Rectal smooth muscle tissue (tissue), 1 donor: ENCODE measurements around the gene FAM184B.

Source experiments
- H3K27ac ChIP-seq: one replicate; pipeline ENCODE4 v1.7.0; 2013; ENCODE audit warnings: low read depth, low read length, inconsistent platforms
- H3K27me3 ChIP-seq: one replicate; pipeline ENCODE4 v1.7.0; 2013; ENCODE audit warnings: low read length; ENCODE audit not compliant: control insufficient read depth, insufficient read depth
- H3K36me3 ChIP-seq: one replicate; pipeline ENCODE4 v1.7.0; 2013; ENCODE audit warnings: low read length; ENCODE audit not compliant: control insufficient read depth, insufficient read depth
- H3K4me1 ChIP-seq: one replicate; pipeline ENCODE4 v1.7.0; 2013; ENCODE audit warnings: low read length; ENCODE audit not compliant: control insufficient read depth, insufficient read depth
- H3K4me3 ChIP-seq: one replicate; pipeline ENCODE4 v1.7.0; 2013; ENCODE audit warnings: low read length
- H3K9ac ChIP-seq: one replicate; pipeline ENCODE4 v1.7.0; 2013; ENCODE audit warnings: low read length

FAM184B gene

GRCh38 chr4:17599826-17600225, 181.6 kb downstream of the FAM184B start:
- Histone ChIP-seq H3K27ac (no peak overlapping the region), H3K36me3 (peaks cover 18% of the 10 kb centered on the region), H3K4me1 (no peaks in the 10 kb centered on the region), H3K27me3 (no peaks in the 10 kb centered on the region), H3K9ac (no peak overlapping the region), H3K4me3 (no peak overlapping the region)

- no peak overlapping the region for H3K4me3 ChIP-seq
- H3K9ac ChIP-seq, result no peak overlapping the region
- peaks cover 23% of the 10 kb centered on the region for H3K36me3 ChIP-seq
- no peak overlapping the region for H3K27ac ChIP-seq
- H3K27me3 ChIP-seq, result no peaks in the 10 kb centered on the region
- H3K4me1 ChIP-seq, result no peaks in the 10 kb centered on the region
These were observed 183.9 kb downstream of the FAM184B start for GRCh38 chr4:17597517-17597916.

GRCh38 chr4:17595471-17596005, 185.9 kb downstream of the FAM184B start:
- H3K4me3 ChIP-seq, result no peak overlapping the region
- no peaks in the 10 kb centered on the region for H3K27me3 ChIP-seq
- H3K9ac ChIP-seq, result no peak overlapping the region
- H3K36me3 ChIP-seq, result peaks cover 21% of the 10 kb centered on the region
- no peak overlapping the region for H3K27ac ChIP-seq
- no peaks in the 10 kb centered on the region for H3K4me1 ChIP-seq

GRCh38 chr4:17589355-17589754, 192.1 kb downstream of the FAM184B start:
- Histone ChIP-seq H3K9ac (no peak overlapping the region), H3K36me3 (peaks cover 15% of the 10 kb centered on the region), H3K27ac (no peak overlapping the region), H3K27me3 (no peaks in the 10 kb centered on the region), H3K4me1 (no peaks in the 10 kb centered on the region), H3K4me3 (no peak overlapping the region)

- no peaks in the 10 kb centered on the region for H3K27me3 ChIP-seq
- peaks cover 12% of the 10 kb centered on the region for H3K36me3 ChIP-seq
- H3K4me1 ChIP-seq, result no peaks in the 10 kb centered on the region
- no peak overlapping the region for H3K27ac ChIP-seq
- no peak overlapping the region for H3K4me3 ChIP-seq
- H3K9ac ChIP-seq, result no peak overlapping the region
These were observed 194.2 kb downstream of the FAM184B start for GRCh38 chr4:17587094-17587822.

- H3K27ac ChIP-seq, result no peak overlapping the region
- no peaks in the 10 kb centered on the region for H3K27me3 ChIP-seq
- no peaks in the 10 kb centered on the region for H3K4me1 ChIP-seq
- H3K9ac ChIP-seq, result no peak overlapping the region
- no peak overlapping the region for H3K4me3 ChIP-seq
- peaks cover 12% of the 10 kb centered on the region for H3K36me3 ChIP-seq
These were observed 196.8 kb downstream of the FAM184B start for GRCh38 chr4:17584521-17585213.

- Histone ChIP-seq H3K4me3 (no peak overlapping the region), H3K27ac (no peak overlapping the region), H3K27me3 (no peaks in the 10 kb centered on the region), H3K4me1 (no peaks in the 10 kb centered on the region), H3K36me3 (peaks cover 12% of the 10 kb centered on the region), H3K9ac (no peak overlapping the region)
These were observed 197.5 kb downstream of the FAM184B start for GRCh38 chr4:17583941-17584340.

GRCh38 chr4:17583276-17583675, 198.1 kb downstream of the FAM184B start:
- Histone ChIP-seq H3K27ac (no peak overlapping the region), H3K4me3 (no peak overlapping the region), H3K36me3 (peaks cover 12% of the 10 kb centered on the region), H3K27me3 (no peaks in the 10 kb centered on the region), H3K4me1 (peaks cover 1% of the 10 kb centered on the region), H3K9ac (no peak overlapping the region)

GRCh38 chr4:17580969-17581368, 200.5 kb downstream of the FAM184B start:
- no peaks in the 10 kb centered on the region for H3K27me3 ChIP-seq
- H3K9ac ChIP-seq, result no peak overlapping the region
- H3K27ac ChIP-seq, result no peak overlapping the region
- H3K4me1 ChIP-seq, result peaks cover 5% of the 10 kb centered on the region
- no peak overlapping the region for H3K4me3 ChIP-seq
- peaks cover 3% of the 10 kb centered on the region for H3K36me3 ChIP-seq
